Right hindlimb (tissue), 1 donor: ENCODE measurements around the gene OR2T5.
"Not testable (repeated sequence)": the region's sequence is repeated elsewhere in the genome, so short reads cannot be mapped to it uniquely, and the experiment has no call there.

ENCODE experiments used
- DNase-seq: peaks from one replicate; pipeline ENCODE4 v3.0.0-alpha.2; 2018

OR2T5 gene

DNA sequence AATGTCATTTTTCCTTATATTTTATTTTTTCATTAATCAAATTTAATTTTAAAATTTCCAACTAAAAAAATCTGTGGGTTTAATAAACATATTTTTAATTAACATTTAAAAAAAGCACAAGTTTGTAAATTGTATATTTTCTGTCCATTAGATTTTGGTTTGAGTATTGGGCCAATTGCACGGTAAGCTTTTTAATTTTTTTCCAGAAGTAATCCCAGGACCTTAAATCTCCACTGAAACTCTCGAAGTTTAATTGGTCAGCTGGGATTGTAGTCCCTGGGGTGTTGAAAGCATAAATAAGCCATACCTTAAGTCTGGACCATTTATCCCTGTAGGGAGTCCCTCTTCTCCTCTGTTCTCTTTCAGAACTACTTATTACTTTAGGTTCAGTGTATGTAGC lies 19.4 kb downstream of the OR2T5 start, which contains the start of gene OR2G6:
Gene OR2G6 (plus strand): TSS at position 301 of the 400 bp plus-strand sequence. CDS start 13,574 bp downstream, outside the sequence.
- DNase-seq: not testable (repeated sequence)

DNA sequence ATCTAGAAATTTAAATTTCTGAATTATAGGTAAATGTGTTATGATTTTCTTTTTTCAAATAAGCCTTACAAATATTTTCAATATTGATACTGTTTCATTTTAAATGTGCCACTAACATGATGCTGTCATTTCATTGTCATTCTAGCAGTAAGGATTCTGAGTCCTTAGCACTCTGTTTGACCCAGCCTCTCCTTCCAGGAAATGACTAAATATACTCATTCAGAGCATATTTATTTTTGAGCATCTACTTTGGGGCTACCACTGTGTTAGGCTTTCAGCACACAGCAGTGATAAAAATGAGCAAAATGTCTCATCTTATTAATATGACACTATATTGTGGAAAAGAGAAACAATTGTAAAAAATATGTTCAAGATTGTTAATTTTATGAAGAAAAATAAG lies 21.8 kb downstream of the OR2T5 start:
- DNase-seq: not testable (repeated sequence)

DNA sequence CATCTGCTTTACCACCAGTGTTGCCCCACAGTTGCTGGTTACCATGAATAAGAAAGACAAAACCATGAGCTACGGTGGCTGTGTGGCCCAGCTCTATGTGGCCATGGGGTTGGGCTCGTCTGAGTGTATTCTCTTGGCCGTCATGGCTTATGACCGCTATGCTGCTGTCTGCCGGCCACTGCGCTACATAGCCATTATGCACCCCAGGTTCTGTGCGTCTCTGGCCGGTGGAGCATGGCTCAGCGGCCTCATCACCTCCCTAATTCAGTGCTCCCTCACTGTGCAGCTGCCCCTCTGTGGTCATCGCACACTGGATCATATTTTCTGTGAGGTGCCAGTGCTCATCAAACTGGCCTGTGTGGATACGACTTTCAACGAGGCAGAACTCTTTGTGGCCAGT lies 33.5 kb downstream of the OR2T5 start:
- no peak for DNase-seq

DNA sequence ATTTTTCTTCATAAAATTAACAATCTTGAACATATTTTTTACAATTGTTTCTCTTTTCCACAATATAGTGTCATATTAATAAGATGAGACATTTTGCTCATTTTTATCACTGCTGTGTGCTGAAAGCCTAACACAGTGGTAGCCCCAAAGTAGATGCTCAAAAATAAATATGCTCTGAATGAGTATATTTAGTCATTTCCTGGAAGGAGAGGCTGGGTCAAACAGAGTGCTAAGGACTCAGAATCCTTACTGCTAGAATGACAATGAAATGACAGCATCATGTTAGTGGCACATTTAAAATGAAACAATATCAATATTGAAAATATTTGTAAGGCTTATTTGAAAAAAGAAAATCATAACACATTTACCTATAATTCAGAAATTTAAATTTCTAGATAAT lies 49.1 kb downstream of the OR2T5 start:
- not testable (repeated sequence) for DNase-seq
